GM15510 (cell line): Measurements from ENCODE around the gene GPR37.

Experiments used
- POLR2A ChIP-seq: IDR thresholded peaks from 3 replicates; pipeline ENCODE4 v1.6.1; 2011; ENCODE audit warnings: borderline replicate concordance; ENCODE audit not compliant: insufficient read length; ENCODE audit errors: extremely low read depth

Gene GPR37

GRCh38 chr7:124722292-124722691, 43.3 kb downstream of the GPR37 start:
- TF ChIP-seq POLR2A: no peak

GRCh38 chr7:124720195-124720594, 45.4 kb downstream of the GPR37 start:
- TF ChIP-seq POLR2A: no peak

GRCh38 chr7:124718032-124718766, 47.4 kb downstream of the GPR37 start:
- no peak for TF ChIP-seq POLR2A

- TF ChIP-seq POLR2A: no peak
Measured at GRCh38 chr7:124716894-124717293, 48.7 kb downstream of the GPR37 start.

GRCh38 chr7:124713086-124713485, 52.5 kb downstream of the GPR37 start:
- TF ChIP-seq POLR2A: no peak

- TF ChIP-seq POLR2A: no peak
Measured at GRCh38 chr7:124712017-124712416, 53.6 kb downstream of the GPR37 start.

- no peak for TF ChIP-seq POLR2A
Measured at GRCh38 chr7:124702385-124702784, 63.2 kb downstream of the GPR37 start.

- TF ChIP-seq POLR2A: no peak
Measured at GRCh38 chr7:124701955-124702354, 63.6 kb downstream of the GPR37 start.

- TF ChIP-seq POLR2A: no peak
Measured at GRCh38 chr7:124700655-124701054, 64.9 kb downstream of the GPR37 start.

- TF ChIP-seq POLR2A: no peak
Measured at GRCh38 chr7:124698964-124699363, 66.6 kb downstream of the GPR37 start.

- TF ChIP-seq POLR2A: no peak
Measured at GRCh38 chr7:124697746-124698145, 67.8 kb downstream of the GPR37 start.
